RWPE2 (cell line): ENCODE results near the gene OSGEP.
A peak's percentile ranks its signal among the peaks of the same experiment; 100 is the strongest.

Source experiments
- ATAC-seq: fragments of 200-7000 bp; cut with Tn5 transposase; 3 replicates; pipeline ENCODE4 v1.9.1; 2021; ENCODE audit warnings: low read depth
- DNase-seq: peaks from one replicate; pipeline ENCODE4 v3.0.0-alpha.2; 2020; ENCODE audit warnings: low spot score
- H3K27ac ChIP-seq: fragments of 450-650 bp; 2 replicates; pipeline ENCODE4 v1.5.1; 2017; ENCODE audit warnings: mild to moderate bottlenecking; ENCODE audit not compliant: poor library complexity, severe bottlenecking
- H3K27me3 ChIP-seq: fragments of 250-450 bp; sonication (Bioruptor Pico); 2 replicates; pipeline ENCODE4 v1.5.1; 2021; ENCODE audit warnings: mild to moderate bottlenecking, moderate library complexity; ENCODE audit not compliant: insufficient read depth, poor library complexity, severe bottlenecking
- H3K36me3 ChIP-seq: fragments of 250-450 bp; sonication (Bioruptor Pico); 2 replicates; pipeline ENCODE4 v1.5.1; 2020; ENCODE audit warnings: low read depth, mild to moderate bottlenecking, moderate library complexity
- H3K4me1 ChIP-seq: fragments of 250-450 bp; sonication (Bioruptor Pico); 2 replicates; pipeline ENCODE4 v1.5.1; 2021; ENCODE audit warnings: mild to moderate bottlenecking, moderate library complexity; ENCODE audit not compliant: insufficient read depth, poor library complexity, severe bottlenecking
- H3K4me3 ChIP-seq: fragments of 250-450 bp; sonication (Bioruptor Pico); 2 replicates; pipeline ENCODE4 v1.5.1; 2021; ENCODE audit warnings: mild to moderate bottlenecking, moderate library complexity; ENCODE audit not compliant: severe bottlenecking
- H3K9me3 ChIP-seq: fragments of 250-450 bp; sonication (Bioruptor Pico); 2 replicates; pipeline ENCODE4 v1.5.1; 2021; ENCODE audit warnings: mild to moderate bottlenecking, moderate library complexity; ENCODE audit not compliant: severe bottlenecking
- CTCF ChIP-seq: fragments of 450-650 bp; IDR thresholded peaks from one replicate; pipeline ENCODE4 v1.5.1; 2017; ENCODE audit warnings: mild to moderate bottlenecking, moderate library complexity; ENCODE audit not compliant: poor library complexity, severe bottlenecking

The OSGEP gene

GRCh38 chr14:20412876-20413743 lies 41.5 kb downstream of the OSGEP start, which contains the start of gene TEP1:
Gene TEP1 (minus strand): TSS chr14:20413501. CDS start chr14:20408439, 5,062 bp downstream.
- ATAC-seq (peak; percentile 95), DNase-seq (peak; percentile 93)
- no peak for TF ChIP-seq CTCF
- Histone ChIP-seq H3K27me3 (no peaks in the 10 kb centered on the region), H3K27ac (peak within 1 kb of the TSS; percentile 74), H3K9me3 (no peaks in the 10 kb centered on the region), H3K4me3 (peak within 1 kb of the TSS; percentile 79), H3K4me1 (peaks cover 3% of the 10 kb centered on the region), H3K36me3 (peaks cover 2% of the 10 kb centered on the region; the same call in 1 of the 2 replicates)

- Histone ChIP-seq H3K27ac (peak overlapping the region; percentile 74), H3K4me3 (peak overlapping the region; percentile 79), H3K4me1 (peaks cover 3% of the 10 kb centered on the region), H3K9me3 (no peaks in the 10 kb centered on the region), H3K36me3 (peaks cover 9% of the 10 kb centered on the region), H3K27me3 (no peaks in the 10 kb centered on the region)
- TF ChIP-seq CTCF: no peak
- ATAC-seq (no peak), DNase-seq (no peak)
Measured at GRCh38 chr14:20412411-20412810, 42.2 kb downstream of the OSGEP start.

GRCh38 chr14:20409226-20409625 lies 45.4 kb downstream of the OSGEP start:
- Histone ChIP-seq H3K36me3 (peaks cover 32% of the 10 kb centered on the region), H3K9me3 (no peaks in the 10 kb centered on the region), H3K27ac (no peak overlapping the region), H3K4me3 (no peak overlapping the region), H3K4me1 (peaks cover 3% of the 10 kb centered on the region), H3K27me3 (no peaks in the 10 kb centered on the region)
- no peak for DNase-seq
- TF ChIP-seq CTCF: no peak
- ATAC-seq: no peak

- Histone ChIP-seq H3K9me3 (no peaks in the 10 kb centered on the region), H3K4me3 (no peak overlapping the region), H3K36me3 (peaks cover 79% of the 10 kb centered on the region), H3K27me3 (no peaks in the 10 kb centered on the region), H3K4me1 (peaks cover 17% of the 10 kb centered on the region), H3K27ac (no peak overlapping the region)
- DNase-seq (no peak), ATAC-seq (no peak)
- no peak for TF ChIP-seq CTCF
Measured at GRCh38 chr14:20403521-20403920, 51.1 kb downstream of the OSGEP start.
